Ascending aorta (tissue), 2 donors: ENCODE data around the gene VPS8. TPM values are rescaled to one million over a fixed set of nuclear protein-coding genes. Genes with fewer than 3 reads are reported as not detected.

Experiments
- DNase-seq, 2 donors: peaks; one replicate each; pipeline ENCODE4 v3.0.0-alpha.2; 2019; ENCODE audit warnings: low spot score in 2 of 2
- H3K27ac ChIP-seq, 2 donors: fragments of 200-600 bp; sonication (generic); one replicate each; pipeline ENCODE4 v1.5.1; 2016 to 2017; ENCODE audit warnings: mild to moderate bottlenecking in 1 of 2
- H3K27me3 ChIP-seq: fragments of 200-600 bp; sonication (generic); one replicate; pipeline ENCODE4 v1.5.1; 2017
- H3K36me3 ChIP-seq, 2 donors: fragments of 200-600 bp; sonication (generic); one replicate each; pipeline ENCODE4 v1.5.1; 2016
- H3K4me1 ChIP-seq, 2 donors: fragments of 200-600 bp; sonication (generic); one replicate each; pipeline ENCODE4 v1.5.1; 2016 to 2017; ENCODE audit warnings: mild to moderate bottlenecking in 1 of 2
- H3K4me3 ChIP-seq, 2 donors: fragments of 200-600 bp; sonication (generic); one replicate each; pipeline ENCODE4 v1.5.1; 2016 to 2017; ENCODE audit warnings: mild to moderate bottlenecking in 1 of 2
- H3K9me3 ChIP-seq, 2 donors: fragments of 200-600 bp; sonication (generic); one replicate each; pipeline ENCODE4 v1.5.1; 2016
- CTCF ChIP-seq, 3 experiments: fragments of 200-600 bp in 2 of 3; fragments of 450-650 bp in 1 of 3; sonication (generic) in 2 of 3; IDR thresholded peaks; one replicate each; pipeline ENCODE4 v1.5.1; 2016 to 2019; ENCODE audit warnings: antibody characterized with exemption in 3 of 3, mild to moderate bottlenecking in 1 of 3, moderate library complexity in 1 of 3
- intact Hi-C: fragments of 100-400 bp; cut with DNase I; formaldehyde crosslinking; loops from one replicate; pipeline ENCODE4 v1.15.1; 2023
- total RNA-seq: library from RNA; depleted of rRNA; stranded (reverse); fragments of >200 nt; gene quantifications from one replicate; pipeline ENCODE4 v1.1.0, GENCODE V29; 2016

The VPS8 gene
- total RNA-seq: 24.9 TPM

- Histone ChIP-seq H3K9me3 (no peaks in the 10 kb centered on the region), H3K36me3 (no peaks in the 10 kb centered on the region), H3K27me3 (no peaks in the 10 kb centered on the region), H3K4me3 (peak within 1 kb of the TSS; percentile 73 to 93), H3K4me1 (peaks cover 0 to 6% of the 10 kb centered on the region in 2 donors), H3K27ac (peak within 1 kb of the TSS; percentile 56 to 79)
- intact Hi-C loops: loop anchor here (1.0 to 10.0 kb wide), 4 partner anchors 251 to 797 kb away; partner anchors contain the start of genes ABCC5, EPHB3 and TMEM41A
- TF ChIP-seq CTCF (IDR thresholded peaks at IDR 0.05): peak; percentile 33 to 61 (median 49)
- DNase-seq: peak; percentile 82 to 98
Observed at GRCh38 chr3:184811999-184812661, at the start of gene VPS8. Gene VPS8, plus strand, starts transcription at chr3:184812166. Its CDS starts 12,467 bp downstream, at chr3:184824633.

GRCh38 chr3:184764191-184764590 is 47.8 kb upstream of the VPS8 start:
- no peak for TF ChIP-seq CTCF (IDR thresholded peaks at IDR 0.05)
- Histone ChIP-seq H3K36me3 (no peaks in the 10 kb centered on the region), H3K27me3 (no peaks in the 10 kb centered on the region), H3K9me3 (no peaks in the 10 kb centered on the region), H3K27ac (no peak overlapping the region), H3K4me1 (no peaks in the 10 kb centered on the region), H3K4me3 (no peak overlapping the region)
- intact Hi-C loops: no loop called here
- no peak for DNase-seq

- intact Hi-C loops: no loop called here
- Histone ChIP-seq H3K4me3 (no peak overlapping the region), H3K9me3 (no peaks in the 10 kb centered on the region), H3K4me1 (no peaks in the 10 kb centered on the region), H3K27ac (no peak overlapping the region), H3K27me3 (no peaks in the 10 kb centered on the region), H3K36me3 (no peaks in the 10 kb centered on the region)
- no peak for DNase-seq
- no peak for TF ChIP-seq CTCF (IDR thresholded peaks at IDR 0.05)
Observed at GRCh38 chr3:184765047-184765729, 46.8 kb upstream of the VPS8 start.

GRCh38 chr3:184765730-184766074 is 46.3 kb upstream of the VPS8 start:
- Histone ChIP-seq H3K4me3 (no peak overlapping the region), H3K9me3 (no peaks in the 10 kb centered on the region), H3K27me3 (no peaks in the 10 kb centered on the region), H3K27ac (no peak overlapping the region), H3K4me1 (no peaks in the 10 kb centered on the region), H3K36me3 (no peaks in the 10 kb centered on the region)
- intact Hi-C loops: no loop called here
- no peak for TF ChIP-seq CTCF (IDR thresholded peaks at IDR 0.05)
- no peak for DNase-seq

GRCh38 chr3:184766555-184767261 is 45.3 kb upstream of the VPS8 start:
- DNase-seq: no peak
- Histone ChIP-seq H3K4me1 (no peaks in the 10 kb centered on the region), H3K9me3 (no peaks in the 10 kb centered on the region), H3K4me3 (no peak overlapping the region), H3K27me3 (no peaks in the 10 kb centered on the region), H3K27ac (no peak overlapping the region), H3K36me3 (no peaks in the 10 kb centered on the region)
- TF ChIP-seq CTCF (IDR thresholded peaks at IDR 0.05): no peak
- intact Hi-C loops: no loop called here
